BE2C (cell line): ENCODE data around the gene FGF2.

Experiments used
- DNase-seq: peaks from one replicate; pipeline ENCODE4 v3.0.0-alpha.2; 2020
- H3K27me3 ChIP-seq: fragments of 250-450 bp; sonication (Bioruptor Pico); 2 replicates; pipeline ENCODE4 v1.5.1; 2020; ENCODE audit warnings: mild to moderate bottlenecking
- H3K36me3 ChIP-seq: fragments of 250-450 bp; sonication (Bioruptor Pico); 2 replicates; pipeline ENCODE4 v1.5.1; 2020; ENCODE audit warnings: mild to moderate bottlenecking
- H3K4me1 ChIP-seq: fragments of 250-450 bp; sonication (Bioruptor Pico); 2 replicates; pipeline ENCODE4 v1.5.1; 2020
- H3K4me3 ChIP-seq: 2 replicates; pipeline ENCODE4 v1.5.1; 2011; ENCODE audit warnings: low read depth, low read length
- H3K9me3 ChIP-seq: fragments of 250-450 bp; sonication (Bioruptor Pico); 2 replicates; pipeline ENCODE4 v1.5.1; 2020
- CTCF ChIP-seq: IDR thresholded peaks from 2 replicates; pipeline ENCODE4 v1.5.1; 2012; ENCODE audit warnings: mild to moderate bottlenecking, low read depth, low read length

The FGF2 gene

GRCh38 chr4:122895336-122895995 is 68.8 kb downstream of the FGF2 start:
- no peaks in the 10 kb centered on the region for H3K36me3 ChIP-seq

GRCh38 chr4:122896270-122896669 is 69.6 kb downstream of the FGF2 start:
- no peak overlapping the region for H3K4me3 ChIP-seq
- H3K36me3 ChIP-seq: no peaks in the 10 kb centered on the region
- H3K9me3 ChIP-seq: no peaks in the 10 kb centered on the region
- no peak for TF ChIP-seq CTCF
- H3K4me1 ChIP-seq: no peaks in the 10 kb centered on the region
- DNase-seq: no peak
- H3K27me3 ChIP-seq: no peaks in the 10 kb centered on the region

More at GRCh38 chr4:122895336-122895995, 68.8 kb downstream of the FGF2 start:
- DNase-seq: no peak
- no peaks in the 10 kb centered on the region for H3K9me3 ChIP-seq
- H3K4me3 ChIP-seq: no peak overlapping the region
- H3K4me1 ChIP-seq: no peaks in the 10 kb centered on the region
- no peaks in the 10 kb centered on the region for H3K27me3 ChIP-seq
- no peak for TF ChIP-seq CTCF

GRCh38 chr4:122898370-122899150 is 71.9 kb downstream of the FGF2 start:
- no peaks in the 10 kb centered on the region for H3K4me1 ChIP-seq
- DNase-seq: no peak
- H3K36me3 ChIP-seq: no peaks in the 10 kb centered on the region
- no peak overlapping the region for H3K4me3 ChIP-seq
- H3K9me3 ChIP-seq: no peaks in the 10 kb centered on the region
- no peak for TF ChIP-seq CTCF
- no peaks in the 10 kb centered on the region for H3K27me3 ChIP-seq

- Histone ChIP-seq H3K9me3 (no peaks in the 10 kb centered on the region), H3K4me1 (no peaks in the 10 kb centered on the region)
- TF ChIP-seq CTCF: no peak
Observed at GRCh38 chr4:122899682-122900081, 73.1 kb downstream of the FGF2 start.

GRCh38 chr4:122900314-122900713 is 73.7 kb downstream of the FGF2 start:
- TF ChIP-seq CTCF: no peak
- no peaks in the 10 kb centered on the region for H3K9me3 ChIP-seq
- no peak overlapping the region for H3K4me3 ChIP-seq
- no peaks in the 10 kb centered on the region for H3K4me1 ChIP-seq
- DNase-seq: no peak
- no peaks in the 10 kb centered on the region for H3K36me3 ChIP-seq
- H3K27me3 ChIP-seq: no peaks in the 10 kb centered on the region

More at GRCh38 chr4:122899682-122900081, 73.1 kb downstream of the FGF2 start:
- Histone ChIP-seq H3K27me3 (no peaks in the 10 kb centered on the region), H3K4me3 (no peak overlapping the region), H3K36me3 (no peaks in the 10 kb centered on the region)
- no peak for DNase-seq
